ENCODE data around the gene IL20RA.
"Not testable (repeated sequence)": the region's sequence is repeated elsewhere in the genome, so short reads cannot be mapped to it uniquely, and the experiment has no call there.

IL20RA gene

DNA sequence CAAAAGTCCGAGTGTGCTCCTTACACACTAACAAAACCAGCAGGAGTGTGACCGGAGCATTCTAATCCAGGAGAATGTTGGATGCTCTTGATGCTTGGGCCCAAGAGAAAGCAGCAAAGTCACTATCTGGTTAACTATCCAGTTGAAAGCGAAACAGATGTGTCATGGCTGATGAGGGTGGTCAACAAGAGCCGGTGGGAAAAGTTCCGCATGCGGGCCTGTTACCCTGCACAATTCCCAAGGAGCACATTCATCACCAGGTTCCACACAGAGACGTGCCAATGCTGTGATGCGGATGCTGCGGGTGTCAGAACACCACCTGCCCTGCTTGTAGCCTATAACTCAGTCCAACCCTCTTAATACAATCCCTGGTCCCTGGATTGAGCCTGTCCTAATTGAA is 38.7 kb downstream of the IL20RA start:
- no peak for DNase-seq

DNA sequence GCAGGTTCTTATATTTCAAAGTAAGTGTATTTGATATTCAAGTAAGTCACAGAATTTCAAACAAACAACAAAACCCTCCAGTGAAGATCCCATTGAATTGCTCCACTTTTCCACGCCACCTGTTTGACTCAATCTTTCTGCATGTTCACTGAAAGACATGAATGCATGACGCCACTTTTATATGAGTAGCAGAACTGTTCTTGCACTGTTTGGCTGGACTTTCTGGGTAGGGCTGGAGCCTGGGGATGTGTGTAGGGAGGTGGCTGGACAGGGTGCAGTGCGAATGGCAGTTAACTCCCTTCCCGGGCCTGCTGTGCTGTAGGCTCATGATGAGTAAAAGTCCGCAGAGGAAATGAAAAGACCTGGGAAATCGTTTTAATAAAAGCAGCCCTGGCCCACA is 39.7 kb downstream of the IL20RA start:
- DNase-seq = peak; percentile 28

DNA sequence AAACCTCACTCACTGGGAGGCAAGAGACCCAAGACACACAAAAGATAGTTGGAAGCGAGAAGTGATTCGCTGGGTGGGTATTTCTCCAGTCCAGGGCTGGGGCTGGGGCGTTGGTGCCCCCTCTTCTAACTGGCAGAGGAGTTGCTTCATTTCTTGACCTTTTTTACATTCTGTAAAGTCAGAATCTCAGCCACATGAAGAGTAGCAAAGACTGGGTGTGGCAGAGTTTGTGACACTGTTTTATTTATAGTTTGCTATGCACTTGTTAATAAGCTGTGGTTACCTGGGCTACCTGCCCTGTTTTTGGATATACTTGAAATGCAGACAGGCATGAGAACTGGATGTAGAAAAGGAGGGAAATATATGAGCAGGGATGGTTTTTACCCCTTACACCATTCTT is 42.3 kb downstream of the IL20RA start:
- peak; percentile 69 for DNase-seq

DNA sequence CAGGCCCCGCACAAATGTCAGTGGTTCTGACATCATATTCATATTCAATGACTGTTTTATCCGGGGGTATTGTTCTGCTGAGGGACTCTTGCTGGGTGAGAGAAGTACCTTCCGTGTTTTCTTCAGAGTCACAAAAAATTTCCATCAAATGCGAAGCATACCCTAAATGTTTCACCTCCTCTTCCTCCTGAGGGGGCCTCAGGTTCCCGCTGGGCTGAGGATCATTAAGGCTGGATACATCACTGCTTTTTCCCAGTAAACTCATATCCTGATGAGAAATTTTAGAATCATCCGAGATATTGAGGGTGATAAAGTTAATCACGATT is 42.8 kb downstream of the IL20RA start:
- peak; percentile 71 for DNase-seq

DNA sequence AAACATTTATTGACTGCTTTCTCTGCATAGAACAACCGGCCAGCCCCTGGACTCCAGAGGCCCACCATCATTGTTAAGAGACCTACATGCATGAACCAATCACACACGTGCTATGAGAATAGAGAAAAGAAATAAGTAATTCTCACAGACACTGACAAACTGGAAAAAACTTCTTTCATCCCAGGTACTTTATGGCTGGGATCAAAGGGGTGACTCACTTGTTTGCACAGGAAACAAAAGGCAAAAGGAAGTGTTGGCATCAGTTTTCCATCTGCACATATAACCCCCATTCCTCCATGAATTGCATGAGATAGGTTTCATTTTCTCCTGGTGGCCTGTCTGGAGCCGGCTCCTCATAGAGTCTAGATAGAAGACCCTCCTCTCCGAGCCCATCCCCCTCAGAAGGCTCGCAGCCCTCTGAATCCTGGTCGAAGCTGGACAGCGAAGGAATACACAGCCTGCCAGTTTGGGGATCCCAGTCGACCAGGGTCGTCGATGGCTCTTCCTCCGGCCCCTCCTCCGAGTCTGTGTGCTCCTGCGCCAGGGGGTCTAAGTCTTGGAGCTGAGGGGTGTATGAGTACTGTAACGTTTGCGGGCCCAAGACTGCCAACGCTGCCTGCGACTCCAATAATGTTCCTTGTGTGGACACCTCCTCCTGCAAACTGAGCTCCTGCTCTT is 43.3 kb downstream of the IL20RA start:
- peak; percentile 94 for DNase-seq

DNA sequence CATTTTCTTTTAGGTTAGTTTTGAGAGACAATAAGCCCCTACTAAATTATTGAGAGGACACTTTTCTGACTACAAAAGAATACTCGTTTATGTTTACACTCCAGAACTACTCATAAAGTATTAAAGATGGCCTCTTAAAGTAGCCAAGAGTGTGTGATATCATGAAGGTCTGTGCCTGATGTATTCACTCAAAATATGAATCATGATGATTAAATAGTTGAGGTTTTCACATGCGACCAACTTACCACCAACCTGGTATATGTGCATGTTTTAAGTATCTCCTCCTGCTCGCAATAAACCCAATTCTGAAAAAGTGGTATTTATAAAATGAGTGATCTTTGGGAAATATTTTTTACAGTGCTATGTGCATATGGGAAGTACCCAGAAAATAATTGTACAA is 43.9 kb downstream of the IL20RA start:
- peak; percentile 85 for DNase-seq

DNA sequence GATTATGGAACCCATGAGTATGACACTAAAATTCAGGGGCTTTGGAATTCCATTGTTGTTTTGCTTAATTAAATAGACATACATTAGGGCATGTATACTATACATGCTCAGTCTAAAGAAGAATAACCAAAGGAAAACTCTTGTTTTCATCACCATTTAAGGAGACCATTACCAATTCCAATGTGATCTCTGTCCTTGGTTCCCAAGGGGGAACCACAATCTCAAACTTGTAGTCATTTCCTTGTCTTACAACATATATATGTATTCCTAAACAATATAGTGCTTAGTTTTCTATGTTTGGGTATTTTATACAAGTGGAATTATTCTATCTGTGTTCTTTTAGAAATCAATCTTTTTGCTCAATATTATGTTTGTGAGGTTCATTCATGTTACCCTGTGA is 49.2 kb downstream of the IL20RA start:
- DNase-seq = no peak

DNA sequence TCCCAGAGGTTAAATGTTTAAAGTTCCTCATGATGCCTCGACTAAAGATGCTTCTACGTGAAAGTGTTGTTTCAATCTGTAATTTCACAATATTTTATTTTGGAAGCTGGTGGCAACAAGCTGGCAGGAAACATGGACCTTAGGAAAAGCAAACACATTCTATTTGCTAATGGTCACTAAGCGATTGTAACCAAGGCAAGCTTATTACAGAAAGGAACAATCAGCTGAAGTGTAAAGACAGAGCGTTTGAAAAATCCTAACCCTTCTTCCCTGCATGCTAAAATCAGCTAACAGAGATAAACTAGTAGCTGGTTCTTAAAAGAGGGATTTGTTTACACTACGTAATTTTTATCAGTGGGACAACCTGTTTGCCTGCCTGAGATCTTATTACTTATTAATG is 50.0 kb downstream of the IL20RA start:
- peak; percentile 92 for DNase-seq

DNA sequence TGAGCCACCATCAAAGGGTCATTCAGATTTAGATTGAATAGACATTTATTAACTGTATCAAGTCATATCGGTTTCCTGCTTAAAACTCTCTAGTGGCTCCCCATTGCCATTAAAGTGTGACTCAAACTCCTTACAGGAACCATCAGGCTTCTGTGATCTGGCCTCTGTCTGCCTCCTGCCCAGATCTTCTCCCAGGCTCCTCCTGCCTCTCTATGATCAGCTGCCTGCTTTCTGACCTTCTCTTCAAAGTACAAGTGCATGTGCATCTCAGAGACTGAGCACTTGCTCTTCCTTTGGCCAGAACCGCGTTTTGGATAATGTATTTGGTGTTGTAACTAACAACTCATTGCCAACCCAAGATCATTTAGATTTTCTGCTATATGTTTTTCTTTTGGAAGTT is 52.7 kb downstream of the IL20RA start:
- DNase-seq = peak; percentile 46

DNA sequence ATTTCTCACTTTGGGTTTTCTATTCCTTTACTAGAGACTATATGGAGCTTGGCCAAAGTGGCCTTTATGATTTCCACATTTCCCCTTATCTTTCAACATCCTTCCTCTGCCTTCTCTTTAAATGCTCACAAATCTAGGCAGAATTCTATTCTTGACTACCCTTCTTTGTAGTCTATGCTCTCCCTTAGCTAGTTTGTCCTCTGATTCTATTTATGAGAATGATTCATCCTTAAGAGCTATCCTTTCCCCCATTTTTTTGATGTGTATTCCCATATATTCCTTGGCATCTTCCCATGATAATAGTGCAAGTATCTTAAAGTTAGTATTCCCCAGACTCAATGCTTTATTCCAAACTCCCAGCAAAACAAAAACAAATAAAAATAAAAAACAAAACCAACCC is 53.1 kb downstream of the IL20RA start:
- DNase-seq = peak; percentile 9

DNA sequence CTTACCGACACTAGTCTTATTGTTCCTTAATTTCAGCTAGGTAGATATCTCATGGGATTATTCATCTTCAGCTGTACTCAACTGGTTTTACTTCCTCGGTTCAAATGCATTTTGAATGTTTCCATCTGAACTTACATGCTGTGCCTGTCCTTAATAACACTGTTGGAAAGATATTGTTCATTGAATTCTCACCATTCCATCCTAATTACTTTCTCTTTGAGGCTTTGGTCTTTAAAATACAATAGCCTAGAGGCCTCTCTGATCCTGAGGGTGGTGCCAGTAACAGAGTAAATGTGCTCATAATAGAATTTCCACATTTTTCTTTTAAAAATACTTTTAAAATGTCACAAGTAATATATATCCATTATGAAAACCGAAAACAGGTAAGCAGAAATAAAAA is 54.0 kb downstream of the IL20RA start:
- DNase-seq = no peak

DNA sequence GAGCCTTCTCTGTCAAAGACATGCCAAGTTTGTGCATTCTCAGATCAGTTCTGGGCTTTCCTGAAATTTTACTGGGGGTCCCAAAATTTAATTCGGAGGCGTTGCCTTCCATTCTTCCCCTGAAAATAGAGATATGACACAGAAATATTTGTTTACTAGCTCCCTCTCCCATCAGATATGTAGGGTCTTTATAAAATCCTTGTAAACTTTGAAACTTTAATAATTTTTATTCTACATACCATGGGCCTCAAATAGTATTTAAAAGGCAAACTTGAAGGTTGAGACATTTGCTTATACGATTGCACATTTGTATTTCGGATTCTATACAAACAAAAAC is 54.6 kb downstream of the IL20RA start:
- DNase-seq = no peak

DNA sequence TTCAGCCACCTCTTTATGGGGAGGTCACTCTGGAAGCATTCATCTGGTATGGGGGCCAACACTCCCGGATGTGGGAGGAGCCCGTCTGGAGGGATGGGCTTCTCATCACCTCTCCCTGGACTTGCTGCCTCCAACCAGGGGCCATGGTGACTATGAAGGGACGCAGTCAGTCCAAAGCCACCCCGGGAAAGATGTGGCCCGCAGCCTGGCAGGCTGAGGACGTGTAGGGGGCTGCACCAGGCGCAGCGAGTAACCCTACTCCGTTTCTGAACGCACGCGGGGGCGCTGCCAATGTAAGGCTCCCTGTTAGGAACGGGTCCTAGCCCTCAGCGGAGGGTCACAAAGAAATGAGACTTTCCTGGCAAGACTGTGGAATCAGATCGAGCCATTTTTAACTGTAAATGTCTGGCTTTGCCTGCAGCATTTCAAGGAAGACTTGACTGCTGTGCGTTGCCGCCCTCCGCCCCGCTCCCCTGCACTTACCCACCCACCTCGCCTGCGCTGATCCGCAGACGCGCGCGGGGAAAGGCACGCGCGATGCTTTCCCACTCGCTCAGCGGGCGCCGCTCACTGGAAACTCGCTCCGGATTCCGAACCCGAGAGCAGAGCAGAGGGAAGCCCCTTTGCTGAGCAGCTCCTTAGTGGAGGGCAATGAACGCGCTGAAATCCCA is 55.1 kb downstream of the IL20RA start:
- peak; percentile 81 for DNase-seq

DNA sequence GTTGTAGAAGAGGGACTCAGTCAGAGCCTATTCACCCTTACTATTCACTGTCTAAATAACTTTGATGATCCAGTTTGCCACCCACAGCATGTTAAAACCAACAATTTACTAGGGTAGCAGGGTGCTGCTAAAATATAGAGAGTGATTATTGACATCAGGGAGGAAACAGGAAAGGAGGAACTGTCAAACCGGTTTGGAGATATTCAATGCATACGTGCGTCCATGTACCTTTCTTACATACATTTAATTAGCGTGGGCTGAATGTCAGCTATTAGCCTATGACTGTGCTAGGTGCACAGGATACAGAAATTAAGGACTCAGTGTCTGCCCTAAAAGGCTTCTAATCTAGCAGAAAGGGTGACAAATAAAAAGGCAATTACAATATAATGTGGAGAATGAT is 57.2 kb downstream of the IL20RA start:
- DNase-seq = peak; percentile 77

DNA sequence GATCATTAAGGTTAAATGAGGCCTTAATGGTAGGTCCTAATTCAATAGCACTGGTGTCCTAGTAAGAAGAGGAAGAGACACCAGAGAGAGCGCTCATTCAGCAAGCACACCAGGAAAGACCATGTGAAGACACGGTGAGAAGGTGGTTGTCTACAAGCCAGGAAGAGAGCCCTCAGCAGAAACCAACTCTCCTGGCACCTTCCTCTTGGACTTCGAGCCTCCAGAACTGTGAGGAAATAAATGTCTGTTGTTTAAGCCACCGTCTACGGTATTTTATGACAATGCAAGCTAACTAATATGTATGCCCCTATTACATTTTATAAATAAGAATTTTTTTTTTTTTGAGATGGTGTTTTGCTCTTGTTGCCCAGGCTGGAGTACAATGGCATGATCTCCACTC is 59.3 kb downstream of the IL20RA start:
- no peak for DNase-seq

DNA sequence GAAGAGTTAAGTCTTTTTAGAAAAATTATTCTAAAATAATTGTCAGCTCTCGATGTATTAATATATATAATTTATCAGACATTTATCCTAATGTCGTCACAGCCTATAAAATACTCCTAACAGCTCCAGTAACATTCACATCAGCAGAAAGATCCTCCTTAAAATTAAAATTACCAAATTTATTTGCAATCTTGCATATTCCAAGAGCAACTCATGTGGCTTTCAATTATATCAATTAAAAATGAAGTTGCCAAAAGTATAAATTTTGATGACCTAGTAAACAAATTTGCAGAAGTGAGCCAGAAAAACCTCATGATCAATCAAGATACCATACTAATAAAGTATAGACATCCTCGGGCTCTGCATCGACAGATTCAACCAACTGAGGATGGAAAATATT is 60.2 kb downstream of the IL20RA start:
- no peak for DNase-seq

DNA sequence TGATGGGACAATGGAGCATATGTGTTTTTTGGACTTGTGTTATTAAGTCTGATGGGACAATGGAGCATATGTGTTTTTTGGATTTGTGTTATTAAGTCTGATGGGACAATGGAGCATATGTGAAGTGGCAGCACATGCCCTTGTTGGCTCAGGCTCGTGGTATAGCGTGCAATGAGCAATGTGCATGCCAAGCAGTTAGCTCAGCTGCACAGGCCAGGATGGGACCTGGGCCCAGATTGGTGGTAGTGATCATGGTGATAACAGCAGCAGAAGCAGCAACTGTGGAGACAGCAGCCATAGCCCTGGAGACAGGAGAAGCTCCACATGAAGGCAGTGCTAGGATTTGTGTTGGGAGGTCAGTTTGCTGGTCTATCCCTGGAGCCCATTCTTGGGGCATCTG is 61.1 kb downstream of the IL20RA start:
- no peak for DNase-seq

DNA sequence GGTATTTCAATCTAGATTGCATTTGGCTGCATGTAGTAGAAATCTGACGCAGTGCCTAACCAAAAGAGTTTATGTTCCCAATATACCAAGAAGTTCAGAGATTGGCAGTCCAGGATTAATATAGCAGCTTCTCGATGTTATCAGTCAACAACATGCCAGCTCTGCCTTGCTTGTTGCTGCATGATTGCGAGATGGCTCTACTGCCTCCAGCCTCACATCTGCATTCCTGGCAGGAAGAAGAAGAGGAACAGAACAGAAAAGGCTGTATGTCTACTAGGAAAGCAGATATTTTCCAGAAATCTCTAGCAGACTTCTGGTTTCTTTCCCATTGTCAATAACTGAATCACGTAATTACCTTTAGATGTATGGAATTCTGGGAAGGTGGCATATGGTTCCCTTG is 61.8 kb downstream of the IL20RA start:
- DNase-seq = no peak

DNA sequence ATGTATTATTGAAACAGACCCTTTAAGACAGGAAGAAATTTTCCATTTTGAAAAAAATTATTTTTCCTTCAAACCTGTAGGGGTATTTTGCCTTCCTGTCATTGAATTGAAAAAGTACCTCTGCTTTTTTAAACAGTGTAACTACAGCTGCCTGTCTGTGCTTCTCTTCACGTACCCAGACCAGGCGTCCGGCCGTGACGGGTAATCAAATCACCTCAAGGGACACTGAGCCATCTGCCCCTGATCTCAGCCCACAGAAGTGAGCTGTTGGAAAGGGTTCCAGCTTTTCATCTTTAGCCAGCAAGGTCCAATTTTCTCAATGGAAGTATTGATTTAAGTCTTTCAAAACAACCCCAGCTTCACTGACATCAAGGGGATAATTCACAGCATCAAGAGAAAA is 64.7 kb downstream of the IL20RA start:
- no peak for DNase-seq

DNA sequence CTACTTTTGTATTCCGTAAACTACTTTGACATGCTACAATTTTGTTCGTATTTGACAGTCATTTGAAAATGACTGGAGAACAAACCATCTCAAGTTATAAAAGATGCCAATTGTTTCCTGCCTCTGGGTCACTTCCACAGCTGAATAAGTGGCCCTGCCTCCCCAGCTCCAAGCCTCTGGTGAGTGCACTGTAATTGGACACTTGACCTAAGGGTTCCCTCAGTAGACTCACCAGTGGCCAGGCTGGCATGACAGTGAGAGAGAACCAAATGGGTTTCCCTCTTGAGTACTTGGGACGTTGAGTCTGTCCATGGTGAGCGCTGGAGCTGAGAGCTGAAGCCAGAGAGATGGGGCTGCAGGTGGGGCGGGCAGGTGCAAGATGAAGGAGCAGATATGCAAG is 65.6 kb downstream of the IL20RA start:
- DNase-seq = no peak

DNA sequence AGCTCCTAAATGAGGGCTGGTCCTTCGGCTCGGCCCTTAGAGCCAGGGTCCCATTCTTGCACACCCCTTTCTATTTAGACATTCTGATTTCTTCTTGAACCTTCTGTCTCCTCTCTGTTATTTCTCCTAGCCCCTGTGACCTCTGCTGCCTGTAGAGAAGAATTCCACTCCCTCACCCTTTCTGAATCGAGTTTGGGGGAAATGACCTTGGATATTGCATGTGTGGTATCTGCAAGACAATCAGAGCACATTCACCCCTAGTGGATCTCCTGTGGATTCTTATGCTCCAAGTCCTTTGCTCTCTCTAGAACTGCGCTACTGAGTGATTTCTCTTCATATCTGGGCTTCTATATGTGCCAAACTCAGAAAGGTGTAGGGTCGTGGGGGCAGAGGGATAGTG is 67.7 kb downstream of the IL20RA start:
- DNase-seq = no peak

DNA sequence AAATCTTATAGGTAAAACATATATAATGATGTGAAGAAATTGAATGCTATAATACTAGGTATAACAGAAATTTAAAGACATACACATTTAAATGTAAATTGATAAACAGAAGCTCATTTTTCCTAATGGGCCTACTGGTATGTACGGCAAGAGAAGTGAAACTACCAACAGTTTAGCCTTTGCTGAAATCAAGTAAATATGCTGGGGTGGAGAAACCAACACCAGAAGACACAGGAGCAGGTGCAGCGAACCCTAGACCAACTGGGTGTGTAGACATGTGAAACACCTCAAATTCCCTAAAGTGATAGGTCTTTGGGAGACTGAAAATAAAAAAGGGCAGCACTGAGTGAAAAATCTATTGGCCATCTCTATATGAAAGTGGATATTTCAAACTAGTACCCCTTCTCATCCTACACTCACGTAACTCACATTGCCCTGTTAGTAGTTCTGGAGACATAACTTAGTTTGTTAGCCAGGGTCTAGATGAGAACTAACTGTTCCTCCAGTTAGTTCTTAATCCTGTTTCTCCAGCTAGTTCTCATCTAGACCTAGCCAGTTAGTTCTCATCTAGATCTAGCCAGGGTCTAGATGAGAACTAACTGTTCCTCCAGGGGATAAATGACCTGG is 69.6 kb downstream of the IL20RA start:
- no peak for DNase-seq

DNA sequence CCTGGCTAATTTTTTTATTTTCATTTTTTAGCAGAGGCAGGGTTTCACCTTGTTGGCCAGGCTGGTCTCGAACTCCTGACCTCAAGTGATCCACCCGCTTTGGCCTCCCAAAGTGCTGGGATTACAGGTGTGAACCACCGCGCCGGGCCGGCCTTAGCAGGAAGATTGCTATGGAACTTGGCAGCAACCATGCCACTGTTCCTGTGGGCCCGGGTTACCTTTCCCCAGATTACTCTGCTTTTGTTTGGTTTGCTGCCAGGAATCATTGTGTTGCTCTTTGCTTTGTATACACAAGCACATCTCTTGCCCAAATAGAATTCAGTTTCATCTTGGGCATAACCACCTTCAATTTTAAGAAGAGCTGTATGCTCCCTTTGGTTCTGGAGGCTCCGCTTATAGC is 71.0 kb downstream of the IL20RA start:
- not testable (repeated sequence) for DNase-seq

DNA sequence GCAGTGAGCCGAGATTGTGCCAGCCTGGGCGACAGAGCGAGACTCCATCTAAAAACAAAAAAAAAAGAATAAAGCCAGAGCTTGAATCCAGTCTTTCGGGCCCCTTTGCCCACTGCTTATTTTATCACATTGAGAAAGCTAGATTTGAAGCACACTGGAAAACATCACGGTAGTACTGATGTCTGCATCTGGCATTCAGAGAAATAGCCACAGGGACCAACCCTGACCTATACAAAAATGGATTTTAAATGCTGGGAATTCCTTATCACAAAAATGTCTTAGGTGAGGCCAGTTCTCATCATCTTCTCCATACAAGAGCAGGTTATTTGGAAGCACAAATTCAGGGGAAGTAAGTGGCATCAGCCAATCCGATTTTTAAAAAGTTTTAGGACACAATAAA is 73.2 kb downstream of the IL20RA start:
- no peak for DNase-seq

DNA sequence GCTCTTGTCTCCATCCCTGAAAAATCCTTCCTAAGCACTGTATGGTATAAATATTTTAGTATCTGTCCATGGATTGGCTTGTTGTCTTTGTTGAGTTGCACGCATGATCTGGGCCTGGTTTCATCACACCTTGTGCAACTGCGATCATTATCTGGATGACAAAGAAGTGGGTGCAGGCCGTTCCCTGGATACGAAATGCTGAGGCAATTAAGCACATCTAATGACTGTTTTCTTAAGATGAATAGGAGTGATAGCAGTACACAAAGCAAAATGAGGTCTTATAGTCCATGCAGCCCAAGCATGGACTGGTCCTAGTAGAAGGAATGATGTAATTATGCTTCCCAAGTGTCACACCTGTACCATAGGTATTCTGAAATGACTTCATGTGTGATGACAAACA is 74.8 kb downstream of the IL20RA start:
- no peak for DNase-seq

Data from DMS53 (cell line).